GM18867 (cell line): Measurements from ENCODE around the gene KCNB1.

ENCODE experiments used
- ATAC-seq: cut with Tn5 transposase; IDR thresholded peaks from one replicate; pipeline ENCODE4 v1.9.1; 2021; ENCODE audit warnings: mild to moderate bottlenecking, moderate library complexity; ENCODE audit not compliant: unreplicated experiment

KCNB1 gene

GRCh38 chr20:49445176-49445575, 37.3 kb downstream of the KCNB1 start:
- ATAC-seq = no peak

DNA sequence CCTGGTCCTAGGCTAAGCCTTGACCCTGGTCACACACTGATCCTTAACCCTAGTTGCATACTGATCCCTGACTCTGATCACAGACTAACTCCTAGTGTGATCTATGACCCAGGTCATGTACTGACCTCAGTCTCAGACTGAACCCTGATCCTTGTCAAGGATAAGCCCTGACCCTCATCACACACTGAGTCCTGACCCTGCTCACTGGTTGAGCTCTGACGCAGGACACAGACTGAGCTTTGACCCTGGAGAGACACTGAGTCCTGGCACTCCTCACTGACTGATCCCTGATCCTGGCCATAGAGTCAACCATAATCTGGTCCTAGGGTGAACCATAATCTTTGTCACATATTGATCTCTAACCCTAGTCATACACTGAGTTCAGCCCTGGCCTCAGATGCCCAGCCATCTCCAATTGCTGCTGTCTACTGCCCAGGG, 37.9 kb downstream of the KCNB1 start:
- ATAC-seq = no peak

DNA sequence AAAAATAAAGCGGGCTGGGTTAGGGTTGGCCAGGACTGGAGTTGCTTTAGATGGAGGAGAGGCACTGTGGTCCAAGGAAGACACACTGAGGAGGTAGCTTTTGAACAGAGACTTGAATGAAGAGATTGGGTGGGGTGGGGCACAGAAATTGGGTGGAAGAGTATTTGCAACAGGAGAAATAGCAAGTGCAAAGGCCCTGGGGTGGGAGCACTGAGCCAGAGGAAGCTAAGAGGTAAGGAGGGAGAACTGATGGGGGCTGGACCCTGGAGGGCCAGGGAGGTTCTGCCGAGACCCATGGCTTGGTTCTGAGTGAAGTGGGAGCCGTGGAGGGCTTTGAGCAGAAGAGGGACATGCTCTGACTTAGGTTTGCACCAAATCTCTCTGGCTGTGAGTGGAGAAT, 45.4 kb downstream of the KCNB1 start:
- no peak for ATAC-seq

DNA sequence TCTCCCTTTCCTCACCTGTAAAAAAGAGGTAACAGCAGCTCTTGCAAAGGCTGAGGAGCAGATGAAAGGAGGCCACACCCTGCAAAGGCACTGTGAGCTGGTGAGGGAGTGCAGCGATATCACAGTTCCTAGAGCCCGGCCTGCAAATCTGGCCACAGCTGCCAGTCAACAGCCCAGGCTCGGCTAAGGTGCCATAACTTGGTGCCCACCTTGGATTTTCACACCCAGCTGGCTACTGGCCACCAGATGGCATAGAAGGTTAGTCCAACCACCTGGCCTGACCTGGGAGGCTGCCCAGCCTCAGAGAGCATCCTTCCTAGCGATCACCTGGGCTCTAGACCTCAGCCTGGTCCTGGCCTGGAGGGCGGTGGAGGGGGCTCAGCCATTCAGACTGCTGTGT, 46.8 kb downstream of the KCNB1 start:
- no peak for ATAC-seq

- no peak for ATAC-seq
These were observed 49.1 kb downstream of the KCNB1 start for GRCh38 chr20:49433333-49433732.

GRCh38 chr20:49432550-49432949, 49.9 kb downstream of the KCNB1 start:
- ATAC-seq = no peak

GRCh38 chr20:49431329-49431728, 51.1 kb downstream of the KCNB1 start:
- no peak for ATAC-seq

GRCh38 chr20:49430320-49430719, 52.1 kb downstream of the KCNB1 start:
- no peak for ATAC-seq

- ATAC-seq = no peak
These were observed 54.5 kb downstream of the KCNB1 start for GRCh38 chr20:49427751-49428518.

- no peak for ATAC-seq
These were observed 55.6 kb downstream of the KCNB1 start for GRCh38 chr20:49426873-49427272.

GRCh38 chr20:49426395-49426794, 56.1 kb downstream of the KCNB1 start:
- no peak for ATAC-seq

DNA sequence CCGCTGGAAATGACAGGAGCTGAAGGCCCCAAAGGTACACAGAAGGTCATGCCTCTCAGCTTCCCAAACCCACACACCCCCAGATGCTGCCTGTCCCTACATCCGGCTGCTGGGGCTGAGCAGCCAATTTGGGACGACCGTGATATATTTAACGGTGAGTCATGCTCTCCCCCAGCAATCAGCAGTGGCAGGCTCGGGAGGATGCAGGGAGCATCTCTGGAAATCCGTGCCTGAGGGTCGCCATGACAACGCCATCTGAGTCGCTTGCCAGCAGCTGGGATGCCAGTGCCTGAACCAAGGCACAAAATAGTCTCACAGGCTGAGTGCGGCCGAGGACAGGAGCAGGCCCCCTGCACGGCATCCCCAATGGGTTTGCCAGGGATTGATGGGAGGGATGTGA, 57.9 kb downstream of the KCNB1 start:
- ATAC-seq = no peak

DNA sequence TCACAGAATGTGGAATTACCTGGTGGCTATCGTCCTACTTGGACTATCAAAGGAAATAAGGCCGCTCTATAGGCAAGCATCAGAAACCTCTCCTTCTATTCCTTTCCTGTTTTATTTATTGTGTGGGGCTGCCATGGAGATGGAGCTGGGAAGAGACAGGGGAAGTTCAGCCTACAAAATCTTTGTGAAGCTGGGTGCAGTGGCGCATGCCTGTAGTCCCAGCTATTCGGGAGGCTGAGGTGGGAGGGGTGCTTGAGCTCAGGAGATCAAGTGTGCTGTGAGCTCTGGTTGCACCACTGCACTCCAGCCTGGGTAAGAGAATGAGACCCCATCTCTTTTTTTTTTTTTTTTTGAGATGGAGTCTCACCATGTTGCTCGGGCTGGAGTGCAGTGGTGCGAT, 60.3 kb downstream of the KCNB1 start:
- no peak for ATAC-seq

- no peak for ATAC-seq
These were observed 61.6 kb downstream of the KCNB1 start for GRCh38 chr20:49420811-49421295.

- ATAC-seq = no peak
These were observed 62.2 kb downstream of the KCNB1 start for GRCh38 chr20:49420292-49420691.

DNA sequence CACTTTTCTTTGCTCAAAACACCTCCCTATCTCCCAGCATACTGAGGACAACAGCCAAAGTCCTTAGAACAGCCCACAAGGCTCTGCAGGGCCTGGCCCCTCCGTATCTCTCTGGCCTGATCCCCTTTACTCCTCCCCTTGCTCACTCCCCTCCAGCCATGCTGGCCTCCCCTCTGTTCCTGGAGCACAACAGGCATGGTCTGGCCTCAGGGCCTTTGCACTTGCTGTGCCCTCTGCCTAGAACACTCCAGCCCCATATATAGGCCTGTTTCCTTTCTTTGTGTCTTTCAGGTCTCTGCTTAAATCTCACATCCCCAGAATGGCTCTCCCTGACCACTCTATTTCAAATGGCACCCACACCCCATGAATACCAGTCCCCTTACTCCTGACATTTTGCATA, 62.7 kb downstream of the KCNB1 start:
- ATAC-seq = no peak

GRCh38 chr20:49418809-49419208, 63.7 kb downstream of the KCNB1 start:
- no peak for ATAC-seq

GRCh38 chr20:49417843-49418555, 64.5 kb downstream of the KCNB1 start:
- no peak for ATAC-seq

- ATAC-seq = no peak
These were observed 66.8 kb downstream of the KCNB1 start for GRCh38 chr20:49415668-49416044.

GRCh38 chr20:49415005-49415667, 67.3 kb downstream of the KCNB1 start:
- ATAC-seq = no peak

DNA sequence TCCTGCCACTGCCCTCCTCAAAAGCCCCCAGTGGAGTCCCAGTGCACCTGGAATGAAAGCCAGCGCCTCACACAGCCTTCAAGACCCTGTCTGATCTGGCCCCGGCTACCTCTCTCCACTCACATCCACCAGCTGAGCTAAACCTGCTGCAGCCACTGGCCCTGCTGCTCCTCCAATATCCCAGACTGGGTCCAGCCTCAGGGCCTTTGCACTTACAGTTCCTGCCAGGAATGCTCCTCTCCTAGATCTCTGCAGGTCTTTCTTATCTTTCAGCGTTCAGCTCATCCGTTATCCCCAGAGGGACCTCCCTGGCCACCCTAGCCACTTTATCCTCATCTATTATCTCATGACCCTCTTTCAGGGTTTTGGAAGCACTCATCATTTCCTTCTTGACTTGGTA, 68.8 kb downstream of the KCNB1 start:
- ATAC-seq = no peak

GRCh38 chr20:49412953-49413352, 69.5 kb downstream of the KCNB1 start:
- no peak for ATAC-seq
